HepG2 (cell line): ENCODE measurements around the gene SPAG4. TPM values are rescaled to one million over a fixed set of nuclear protein-coding genes. Genes with fewer than 3 reads are reported as not detected.

Experiments used
- ATAC-seq: fragments of 200-7000 bp; cut with Tn5 transposase; 3 replicates; pipeline ENCODE4 v1.9.1; 2020; ENCODE audit warnings: mild to moderate bottlenecking, moderate library complexity
- BruUV-seq: library from RNA; stranded (reverse); fragments of 400-500 nt; replicated peaks from 2 replicates; lab custom pipeline; 2021; lab: Mats Ljungman, UMichigan
- CTCF ChIA-PET: fragments of 300-600 bp; formaldehyde crosslinking; extraction: SDS; loops from one replicate; lab custom pipeline; 2021; ENCODE audit warnings: low total read pairs, inconsistent platforms, low intra/inter-chr PET ratio; lab: Yijun Ruan, JAX
- POLR2A ChIA-PET: fragments of 350-600 bp; sonication (Branson Sonifier 250); formaldehyde crosslinking; loops from one replicate; lab custom pipeline; 2020; ENCODE audit warnings: antibody characterized with exemption, inconsistent platforms; lab: Yijun Ruan, JAX
- DNase-seq: peaks from one replicate; pipeline ENCODE4 v3.0.0-alpha.2; 2015; ENCODE audit warnings: low spot score
- FAIRE-seq: peaks from 3 replicates; lab custom pipeline; 2011; peaks lifted over from hg19 to GRCh38; lab: Jason Lieb, UNC
- H2AFZ ChIP-seq: one replicate; pipeline ENCODE4 v1.6.1; 2011; ENCODE audit warnings: low read length, inconsistent platforms
- H3K27ac ChIP-seq: fragments of 300-600 bp; 3 replicates; pipeline ENCODE4 v1.8.0; 2011; ENCODE audit warnings: mixed run types, mild to moderate bottlenecking, mixed read lengths, low read length, inconsistent platforms; ENCODE audit not compliant: insufficient read depth; ENCODE audit errors: extremely low read length
- H3K27me3 ChIP-seq, 2 experiments: fragments of 200-600 bp in 1 of 2; 2 replicates in 1 of 2; 3 replicates in 1 of 2; pipeline versions ENCODE4 v1.6.0 to v1.8.0; 2011; ENCODE audit warnings: low read length in 2 of 2, mild to moderate bottlenecking in 2 of 2, moderate library complexity in 2 of 2, inconsistent platforms in 1 of 2; ENCODE audit not compliant: insufficient read depth in 2 of 2, control insufficient read depth in 1 of 2
- H3K36me3 ChIP-seq, 2 experiments: fragments of 200-600 bp in 1 of 2; replicated peaks in 1 of 2; 2 replicates in 1 of 2; 3 replicates in 1 of 2; pipeline versions ENCODE4 v1.5.1 to v1.8.0; 2011; ENCODE audit warnings: low read length in 2 of 2, inconsistent platforms in 1 of 2; ENCODE audit not compliant: insufficient read depth in 2 of 2, control insufficient read depth in 1 of 2
- H3K4me1 ChIP-seq: 2 replicates; pipeline ENCODE4 v1.5.1; 2012; ENCODE audit warnings: low read length, inconsistent platforms; ENCODE audit not compliant: insufficient read depth
- H3K4me2 ChIP-seq: 2 replicates; pipeline ENCODE4 v1.6.0; 2011; ENCODE audit warnings: low read depth, low read length, inconsistent platforms
- H3K4me3 ChIP-seq, 3 experiments: fragments of 200-600 bp in 1 of 3; sonication (generic), shearing (Covaris generic) in 1 of 3; replicated peaks in 1 of 3; 2 replicates each; pipeline ENCODE4 v1.5.1; 2011 to 2016; ENCODE audit warnings: low read length in 3 of 3, inconsistent platforms in 2 of 3, low read depth in 2 of 3, mild to moderate bottlenecking in 2 of 3, control low read depth in 1 of 3, mixed read lengths in 1 of 3; ENCODE audit not compliant: insufficient read depth in 1 of 3
- H3K79me2 ChIP-seq: one replicate; pipeline ENCODE4 v1.6.1; 2011; ENCODE audit warnings: low read length, inconsistent platforms; ENCODE audit not compliant: insufficient read depth
- H3K9ac ChIP-seq: 2 replicates; pipeline ENCODE4 v1.6.0; 2011; ENCODE audit warnings: mild to moderate bottlenecking, low read depth, low read length, inconsistent platforms; ENCODE audit not compliant: insufficient read depth
- H3K9me3 ChIP-seq: 2 replicates; pipeline ENCODE4 v1.5.1; 2012; ENCODE audit warnings: mild to moderate bottlenecking, low read length
- H4K20me1 ChIP-seq: 2 replicates; pipeline ENCODE4 v1.6.0; 2011; ENCODE audit warnings: inconsistent platforms, mild to moderate bottlenecking, low read length, moderate library complexity; ENCODE audit not compliant: insufficient read depth
- ATF6 ChIP-seq: sonication (generic); formaldehyde crosslinking; conservative IDR thresholded peaks from 2 replicates; pipeline ENCODE4 v1.4.0; 2020; ENCODE audit warnings: missing genetic modification reagents
- BRD4 ChIP-seq: sonication (generic); formaldehyde crosslinking; IDR thresholded peaks from 2 replicates; pipeline ENCODE4 v1.4.0; 2020; ENCODE audit warnings: missing genetic modification reagents
- DPF2 ChIP-seq: sonication (generic); formaldehyde crosslinking; IDR thresholded peaks from 2 replicates; pipeline ENCODE4 v1.4.0; 2020; ENCODE audit warnings: mild to moderate bottlenecking, low read depth, missing genetic modification reagents, borderline replicate concordance
- ELF4 ChIP-seq: sonication (generic); formaldehyde crosslinking; IDR thresholded peaks from 2 replicates; pipeline ENCODE4 v1.5.0; 2020; ENCODE audit warnings: missing genetic modification reagents, mild to moderate bottlenecking, moderate library complexity, borderline replicate concordance
- FOXC1 ChIP-seq: sonication (generic); formaldehyde crosslinking; IDR thresholded peaks from 2 replicates; pipeline ENCODE4 v1.8.0; 2022; ENCODE audit warnings: mild to moderate bottlenecking, missing genetic modification reagents, borderline replicate concordance
- MATR3 ChIP-seq: sonication (generic); formaldehyde crosslinking; IDR thresholded peaks from 2 replicates; pipeline ENCODE4 v1.4.0; 2020; ENCODE audit warnings: missing genetic modification reagents
- MBNL3 ChIP-seq: fragments of 250-450 bp; sonication (Bioruptor Pico); conservative IDR thresholded peaks from 2 replicates; pipeline ENCODE4 v1.8.0; 2022; ENCODE audit warnings: mild to moderate bottlenecking, inconsistent platforms
- MXI1 ChIP-seq: IDR thresholded peaks from 3 replicates; pipeline ENCODE4 v1.6.1; 2012; ENCODE audit warnings: low read depth, low read length, inconsistent platforms, borderline replicate concordance
- ONECUT2 ChIP-seq: sonication (generic); formaldehyde crosslinking; IDR thresholded peaks from 2 replicates; pipeline ENCODE4 v1.4.0; 2020; ENCODE audit warnings: missing genetic modification reagents
- SOX13 ChIP-seq, 3 experiments: fragments of 450-650 bp in 1 of 3; sonication (generic) in 1 of 3; formaldehyde crosslinking in 1 of 3; IDR thresholded peaks in 2 of 3; conservative IDR thresholded peaks in 1 of 3; 2 replicates each; pipeline versions ENCODE4 v1.5.0 to v1.6.1; 2016 to 2020; ENCODE audit warnings: antibody characterized with exemption in 1 of 3, mild to moderate bottlenecking in 1 of 3, missing compliant biosample characterization in 1 of 3, missing genetic modification reagents in 1 of 3, moderate library complexity in 1 of 3
- ZNF589 ChIP-seq: sonication (generic); formaldehyde crosslinking; conservative IDR thresholded peaks from 2 replicates; pipeline ENCODE4 v1.8.0; 2022; ENCODE audit warnings: mild to moderate bottlenecking, moderate library complexity, missing genetic modification reagents
- ZNF687 ChIP-seq: sonication (generic); formaldehyde crosslinking; IDR thresholded peaks from 2 replicates; pipeline ENCODE4 v1.5.1; 2020; ENCODE audit warnings: mild to moderate bottlenecking, missing genetic modification reagents, moderate library complexity
- ZNF841 ChIP-seq: sonication (generic); formaldehyde crosslinking; IDR thresholded peaks from 2 replicates; pipeline ENCODE4 v1.8.1; 2023; ENCODE audit warnings: missing genetic modification reagents, borderline replicate concordance
- WGBS: methylation state at CpG from one replicate; pipeline ENCODE4 v1.1.6; 2017; ENCODE audit warnings: low lambda C conversion rate; 5-methylcytosine and 5-hydroxymethylcytosine counted together
- in situ Hi-C: cut with HindIII; loops from 2 replicates; pipeline ENCODE4 v1.10.0; 2017; ENCODE audit warnings: low pct_unique_long_range_greater_than_20kb; ENCODE audit not compliant: extremely low pct_ligation_motif_present
- intact Hi-C: fragments of 100-400 bp; cut with micrococcal nuclease; formaldehyde crosslinking; loops from one replicate; pipeline ENCODE4 v1.10.0; 2022; ENCODE audit not compliant: unreplicated experiment
- polyA plus RNA-seq, 8 experiments: library from polyadenylated mRNA; depleted of rRNA in 3 of 8; stranded (reverse) in 7 of 8; unstranded in 1 of 8; fragments of >200 nt; fragmentation: Illumina TruSeq in 4 of 8; extraction: Trizol in 4 of 8; gene quantifications; 2 replicates each; pipeline versions ENCODE4 v1.2.1 to v1.2.3, GENCODE V29; 2011 to 2016; ENCODE audit warnings: low read depth in 4 of 8, missing spikeins in 1 of 8, mixed read lengths in 1 of 8; ENCODE audit not compliant: insufficient read depth in 1 of 8
- total RNA-seq, 5 experiments: library from RNA; depleted of rRNA; stranded (reverse); fragments of >200 nt; fragmentation: Illumina TruSeq; extraction: Trizol; gene quantifications; 2 replicates each; pipeline ENCODE4 v1.2.3, GENCODE V29; 2016; ENCODE audit warnings: low read depth in 1 of 5
- TF ChIP-seq, protein P1 (sequence below): IDR thresholded peaks from 2 replicates; pipeline ENCODE4 v1.6.1; 2018; ENCODE audit warnings: missing genetic modification reagents

The SPAG4 gene
- total and polyA plus RNA-seq, 2 of the 13 experiments (the other 11 are each of a cell fraction or from before 2014, with no cell fraction given), result 5.8 to 137 TPM

- H3K79me2 ChIP-seq, result peaks cover 15% of the 10 kb centered on the region
- peak; percentile 68 for ATAC-seq
- H3K27ac ChIP-seq, result peak overlapping the region; percentile 87
- DNase-seq, result peak; percentile 92
- H3K36me3 ChIP-seq, result peaks cover 5 to 14% of the 10 kb centered on the region in 2 experiments
- no TSS peak for BruUV-seq
- ChIA-PET CTCF (interaction anchor here (1.1 kb wide), 1 partner anchor 81 kb away, joined by 3 read pairs; no protein-coding TSS in a partner anchor), POLR2A (interaction anchor here (0.5 to 6.7 kb wide), 31 partner anchors 13 to 336 kb away, joined by 3 to 152 read pairs (median 5); partner anchors contain the start of genes CEP250, CPNE1, EIF6 and ERGIC3)
- under 1% methylated on average over 21 of the region's 22 CpGs for WGBS
- no peaks in the 10 kb centered on the region; the same call in 1 of the 2 replicates for H4K20me1 ChIP-seq
- peak overlapping the region; percentile 97 for H3K4me2 ChIP-seq
- peaks cover 0 to 7% of the 10 kb centered on the region in 2 experiments; a peak in 1 of 5 replicates for H3K27me3 ChIP-seq
- no peak overlapping the region for H2AFZ ChIP-seq
- peak overlapping the region; percentile 85 for H3K9ac ChIP-seq
- intact Hi-C loops (loop anchor here (2.0 to 5.0 kb wide), 6 partner anchors 47 to 163 kb away; partner anchors contain the start of genes CEP250, CPNE1, ERGIC3 and RBM12), in situ Hi-C loops (loop anchor here (5.0 kb wide), 1 partner anchor 45 kb away; the partner anchor contains the start of genes CPNE1 and RBM12)
- peak; percentile 84 for FAIRE-seq
- H3K4me1 ChIP-seq, result peaks cover 26% of the 10 kb centered on the region
- peak overlapping the region; percentile 67 to 96 (median 87) for H3K4me3 ChIP-seq
- no peaks in the 10 kb centered on the region for H3K9me3 ChIP-seq
- TF ChIP-seq BRD4 (CRISPR knock-in tag), result no peak
- TF ChIP-seq ZNF589, result 0 out of 2 replicates have a peak, but pooled peaks have one; percentile 18
- TF ChIP-seq FOXC1 (CRISPR knock-in tag), result no peak
- TF ChIP-seq, protein P1, sequence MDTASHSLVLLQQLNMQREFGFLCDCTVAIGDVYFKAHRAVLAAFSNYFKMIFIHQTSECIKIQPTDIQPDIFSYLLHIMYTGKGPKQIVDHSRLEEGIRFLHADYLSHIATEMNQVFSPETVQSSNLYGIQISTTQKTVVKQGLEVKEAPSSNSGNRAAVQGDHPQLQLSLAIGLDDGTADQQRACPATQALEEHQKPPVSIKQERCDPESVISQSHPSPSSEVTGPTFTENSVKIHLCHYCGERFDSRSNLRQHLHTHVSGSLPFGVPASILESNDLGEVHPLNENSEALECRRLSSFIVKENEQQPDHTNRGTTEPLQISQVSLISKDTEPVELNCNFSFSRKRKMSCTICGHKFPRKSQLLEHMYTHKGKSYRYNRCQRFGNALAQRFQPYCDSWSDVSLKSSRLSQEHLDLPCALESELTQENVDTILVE (CRISPR knock-in tag), result no peak; the same call in 1 of the 2 replicates
- peak; percentile 40; the same call in 1 of the 2 replicates for TF ChIP-seq ELF4 (CRISPR knock-in tag)
- TF ChIP-seq MXI1, result peak; percentile 81; the same call in 1 of the 3 replicates
- no peak for TF ChIP-seq SOX13 (IDR thresholded peaks at IDR 0.05)
- peak in 1 of 2 experiments; percentile 3; a peak in 1 of 4 replicates for TF ChIP-seq SOX13 (CRISPR knock-in tag; conservative IDR thresholded peaks at IDR 0.05 in 1 of 2, IDR thresholded peaks at IDR 0.05 in 1 of 2)
- TF ChIP-seq ONECUT2 (CRISPR knock-in tag), result no peak
- TF ChIP-seq ZNF687, result peak; percentile 89
- TF ChIP-seq MBNL3 (CRISPR knock-in tag), result no peak
- peak; percentile 33; the same call in 1 of the 2 replicates for TF ChIP-seq ATF6 (CRISPR knock-in tag)
- TF ChIP-seq ZNF841, result no peak
- no peak for TF ChIP-seq DPF2 (CRISPR knock-in tag)
- TF ChIP-seq MATR3 (CRISPR knock-in tag), result no peak
These were observed 2.0 kb downstream of the SPAG4 start for GRCh38 chr20:35617397-35618262.
